Measurements from ENCODE around the gene TRANK1.

The TRANK1 gene

GRCh38 chr3:36989568-36989967 is 44.7 kb upstream of the TRANK1 start:
- H3K36me3 ChIP-seq (replicated peaks), result peaks cover 26% of the 10 kb centered on the region
- no peaks in the 10 kb centered on the region for H3K27me3 ChIP-seq (replicated peaks)
- TF ChIP-seq CTCF (IDR thresholded peaks at IDR 0.05; ENCODE audit: low read depth, low read length, missing control alignments), result no peak
- H3K27ac ChIP-seq, result no peak overlapping the region
- peak overlapping the region; percentile 12 for H3K4me3 ChIP-seq (ENCODE audit: low read depth, low read length)
- DNase-seq, result no peak
- in situ Hi-C loops (cut with HindIII; ENCODE audit: low pct_ligation_motif_present, low sequenced_read_pairs), result no loop called here

- in situ Hi-C loops (cut with HindIII; ENCODE audit: low pct_ligation_motif_present, low sequenced_read_pairs), result no loop called here
- no peak for DNase-seq
- no peak overlapping the region for H3K4me3 ChIP-seq (ENCODE audit: low read depth, low read length)
- no peak overlapping the region for H3K27ac ChIP-seq
- H3K36me3 ChIP-seq (replicated peaks), result peaks cover 28% of the 10 kb centered on the region
- no peaks in the 10 kb centered on the region for H3K27me3 ChIP-seq (replicated peaks)
- TF ChIP-seq CTCF (IDR thresholded peaks at IDR 0.05; ENCODE audit: low read depth, low read length, missing control alignments), result no peak
These were observed 44.2 kb upstream of the TRANK1 start for GRCh38 chr3:36989005-36989404.

- no peak for DNase-seq
- Histone ChIP-seq H3K36me3 (replicated peaks) (peaks cover 31% of the 10 kb centered on the region), H3K4me3 (ENCODE audit: low read depth, low read length) (no peak overlapping the region), H3K27ac (no peak overlapping the region), H3K27me3 (replicated peaks) (no peaks in the 10 kb centered on the region)
- no peak for TF ChIP-seq CTCF (IDR thresholded peaks at IDR 0.05; ENCODE audit: low read depth, low read length, missing control alignments)
- in situ Hi-C loops (cut with HindIII; ENCODE audit: low pct_ligation_motif_present, low sequenced_read_pairs), result no loop called here
These were observed 43.5 kb upstream of the TRANK1 start for GRCh38 chr3:36988356-36988755.

GRCh38 chr3:36981006-36981405 is 36.2 kb upstream of the TRANK1 start:
- no peak for TF ChIP-seq CTCF (IDR thresholded peaks at IDR 0.05; ENCODE audit: low read depth, low read length, missing control alignments)
- H3K27ac ChIP-seq, result no peak overlapping the region
- no peak overlapping the region for H3K4me3 ChIP-seq (ENCODE audit: low read depth, low read length)
- no peaks in the 10 kb centered on the region for H3K27me3 ChIP-seq (replicated peaks)
- DNase-seq, result no peak
- H3K36me3 ChIP-seq (replicated peaks), result peaks cover 19% of the 10 kb centered on the region
- in situ Hi-C loops (cut with HindIII; ENCODE audit: low pct_ligation_motif_present, low sequenced_read_pairs), result no loop called here

- no peaks in the 10 kb centered on the region for H3K36me3 ChIP-seq (replicated peaks)
- no peak for DNase-seq
- in situ Hi-C loops (cut with HindIII; ENCODE audit: low pct_ligation_motif_present, low sequenced_read_pairs), result no loop called here
These were observed 28.3 kb upstream of the TRANK1 start for GRCh38 chr3:36973139-36973538.

More at GRCh38 chr3:36973139-36973538, 28.3 kb upstream of the TRANK1 start:
- Histone ChIP-seq H3K4me3 (ENCODE audit: low read depth, low read length) (no peak overlapping the region), H3K27me3 (replicated peaks) (no peaks in the 10 kb centered on the region), H3K27ac (no peak overlapping the region)
- no peak for TF ChIP-seq CTCF (IDR thresholded peaks at IDR 0.05; ENCODE audit: low read depth, low read length, missing control alignments)

Data from brain microvascular endothelial cell (primary cell).